HL-60 (cell line): ENCODE measurements around the gene ZNF35.

Experiments used
- GABPA ChIP-seq: IDR thresholded peaks from 2 replicates; pipeline ENCODE4 v1.6.1; 2012; ENCODE audit warnings: low read depth
- POLR2AphosphoS5 ChIP-seq: IDR thresholded peaks from 2 replicates; pipeline ENCODE4 v1.6.1; 2012; ENCODE audit warnings: low read depth
- TF ChIP-seq, protein P1 (sequence below): IDR thresholded peaks from one replicate; pipeline ENCODE4 v1.5.1; 2011; ENCODE audit warnings: low read length, control low read depth, inconsistent platforms; ENCODE audit not compliant: insufficient read depth
- TF ChIP-seq, protein P2 (sequence below): IDR thresholded peaks from 2 replicates; pipeline ENCODE4 v1.6.1; 2012; ENCODE audit warnings: low read depth; ENCODE audit not compliant: insufficient replicate concordance

DNA sequence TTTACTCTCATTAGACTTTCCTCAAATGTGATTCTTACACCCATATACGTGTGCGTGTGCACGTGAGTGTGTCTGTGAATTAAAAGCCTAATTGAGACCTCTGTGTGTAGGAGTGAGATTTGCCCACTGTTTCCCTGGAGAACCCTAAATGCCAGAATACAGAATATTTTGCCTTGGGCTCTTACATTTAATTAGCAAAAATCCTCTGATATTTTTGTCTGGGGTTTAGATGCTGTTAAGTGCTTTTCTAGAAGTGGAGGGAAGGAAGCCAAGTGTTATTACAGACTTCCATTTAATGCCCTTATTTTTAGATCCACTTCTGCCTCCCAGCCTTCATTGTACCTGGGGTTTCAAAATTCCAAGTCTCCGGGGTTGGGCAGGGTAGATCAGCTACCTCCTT, 17.8 kb downstream of the ZNF35 start:
- TF ChIP-seq GABPA, result no peak
- TF ChIP-seq, protein P1, sequence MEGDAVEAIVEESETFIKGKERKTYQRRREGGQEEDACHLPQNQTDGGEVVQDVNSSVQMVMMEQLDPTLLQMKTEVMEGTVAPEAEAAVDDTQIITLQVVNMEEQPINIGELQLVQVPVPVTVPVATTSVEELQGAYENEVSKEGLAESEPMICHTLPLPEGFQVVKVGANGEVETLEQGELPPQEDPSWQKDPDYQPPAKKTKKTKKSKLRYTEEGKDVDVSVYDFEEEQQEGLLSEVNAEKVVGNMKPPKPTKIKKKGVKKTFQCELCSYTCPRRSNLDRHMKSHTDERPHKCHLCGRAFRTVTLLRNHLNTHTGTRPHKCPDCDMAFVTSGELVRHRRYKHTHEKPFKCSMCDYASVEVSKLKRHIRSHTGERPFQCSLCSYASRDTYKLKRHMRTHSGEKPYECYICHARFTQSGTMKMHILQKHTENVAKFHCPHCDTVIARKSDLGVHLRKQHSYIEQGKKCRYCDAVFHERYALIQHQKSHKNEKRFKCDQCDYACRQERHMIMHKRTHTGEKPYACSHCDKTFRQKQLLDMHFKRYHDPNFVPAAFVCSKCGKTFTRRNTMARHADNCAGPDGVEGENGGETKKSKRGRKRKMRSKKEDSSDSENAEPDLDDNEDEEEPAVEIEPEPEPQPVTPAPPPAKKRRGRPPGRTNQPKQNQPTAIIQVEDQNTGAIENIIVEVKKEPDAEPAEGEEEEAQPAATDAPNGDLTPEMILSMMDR, result no peak
- no peak for TF ChIP-seq POLR2AphosphoS5
- TF ChIP-seq, protein P2, sequence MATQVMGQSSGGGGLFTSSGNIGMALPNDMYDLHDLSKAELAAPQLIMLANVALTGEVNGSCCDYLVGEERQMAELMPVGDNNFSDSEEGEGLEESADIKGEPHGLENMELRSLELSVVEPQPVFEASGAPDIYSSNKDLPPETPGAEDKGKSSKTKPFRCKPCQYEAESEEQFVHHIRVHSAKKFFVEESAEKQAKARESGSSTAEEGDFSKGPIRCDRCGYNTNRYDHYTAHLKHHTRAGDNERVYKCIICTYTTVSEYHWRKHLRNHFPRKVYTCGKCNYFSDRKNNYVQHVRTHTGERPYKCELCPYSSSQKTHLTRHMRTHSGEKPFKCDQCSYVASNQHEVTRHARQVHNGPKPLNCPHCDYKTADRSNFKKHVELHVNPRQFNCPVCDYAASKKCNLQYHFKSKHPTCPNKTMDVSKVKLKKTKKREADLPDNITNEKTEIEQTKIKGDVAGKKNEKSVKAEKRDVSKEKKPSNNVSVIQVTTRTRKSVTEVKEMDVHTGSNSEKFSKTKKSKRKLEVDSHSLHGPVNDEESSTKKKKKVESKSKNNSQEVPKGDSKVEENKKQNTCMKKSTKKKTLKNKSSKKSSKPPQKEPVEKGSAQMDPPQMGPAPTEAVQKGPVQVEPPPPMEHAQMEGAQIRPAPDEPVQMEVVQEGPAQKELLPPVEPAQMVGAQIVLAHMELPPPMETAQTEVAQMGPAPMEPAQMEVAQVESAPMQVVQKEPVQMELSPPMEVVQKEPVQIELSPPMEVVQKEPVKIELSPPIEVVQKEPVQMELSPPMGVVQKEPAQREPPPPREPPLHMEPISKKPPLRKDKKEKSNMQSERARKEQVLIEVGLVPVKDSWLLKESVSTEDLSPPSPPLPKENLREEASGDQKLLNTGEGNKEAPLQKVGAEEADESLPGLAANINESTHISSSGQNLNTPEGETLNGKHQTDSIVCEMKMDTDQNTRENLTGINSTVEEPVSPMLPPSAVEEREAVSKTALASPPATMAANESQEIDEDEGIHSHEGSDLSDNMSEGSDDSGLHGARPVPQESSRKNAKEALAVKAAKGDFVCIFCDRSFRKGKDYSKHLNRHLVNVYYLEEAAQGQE, result no peak
